Measurements from ENCODE around the gene ARHGAP21.
"Not testable (repeated sequence)": the region's sequence is repeated elsewhere in the genome, so short reads cannot be mapped to it uniquely, and the experiment has no call there.

DNA sequence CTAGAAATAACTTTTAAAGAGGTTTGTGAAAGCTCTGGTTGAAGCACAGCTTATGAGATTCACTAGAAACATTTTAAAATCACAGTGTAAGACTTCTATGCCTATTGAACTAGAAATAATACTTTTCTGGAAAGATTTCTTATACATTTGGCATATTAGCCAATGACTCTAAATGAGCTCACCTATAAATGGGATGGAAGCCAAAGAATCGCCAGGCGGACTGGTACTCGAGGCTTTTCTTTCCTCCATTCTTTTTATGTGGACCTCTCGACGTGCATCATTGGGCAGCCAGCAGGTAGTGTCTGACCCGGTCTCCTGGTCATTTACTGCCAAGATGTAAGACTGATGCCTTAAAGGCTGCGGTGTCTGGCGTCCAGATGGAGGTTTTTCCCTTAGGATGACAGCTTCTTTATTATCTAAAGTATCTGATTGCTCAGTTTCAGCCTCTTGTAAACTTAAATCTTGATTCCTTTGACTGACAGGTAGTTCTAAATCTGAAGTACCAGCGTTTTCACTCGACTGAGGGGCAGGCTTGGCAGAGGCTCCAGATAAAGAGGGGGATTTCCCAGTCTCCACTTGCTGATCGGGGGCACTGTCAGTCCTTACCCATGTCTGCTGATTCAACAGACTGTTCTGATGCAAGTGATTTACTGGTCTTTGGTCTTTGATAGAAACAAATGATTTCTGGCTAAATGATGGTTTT lies 104.2 kb downstream of the ARHGAP21 start:
- TF ChIP-seq, protein P1, sequence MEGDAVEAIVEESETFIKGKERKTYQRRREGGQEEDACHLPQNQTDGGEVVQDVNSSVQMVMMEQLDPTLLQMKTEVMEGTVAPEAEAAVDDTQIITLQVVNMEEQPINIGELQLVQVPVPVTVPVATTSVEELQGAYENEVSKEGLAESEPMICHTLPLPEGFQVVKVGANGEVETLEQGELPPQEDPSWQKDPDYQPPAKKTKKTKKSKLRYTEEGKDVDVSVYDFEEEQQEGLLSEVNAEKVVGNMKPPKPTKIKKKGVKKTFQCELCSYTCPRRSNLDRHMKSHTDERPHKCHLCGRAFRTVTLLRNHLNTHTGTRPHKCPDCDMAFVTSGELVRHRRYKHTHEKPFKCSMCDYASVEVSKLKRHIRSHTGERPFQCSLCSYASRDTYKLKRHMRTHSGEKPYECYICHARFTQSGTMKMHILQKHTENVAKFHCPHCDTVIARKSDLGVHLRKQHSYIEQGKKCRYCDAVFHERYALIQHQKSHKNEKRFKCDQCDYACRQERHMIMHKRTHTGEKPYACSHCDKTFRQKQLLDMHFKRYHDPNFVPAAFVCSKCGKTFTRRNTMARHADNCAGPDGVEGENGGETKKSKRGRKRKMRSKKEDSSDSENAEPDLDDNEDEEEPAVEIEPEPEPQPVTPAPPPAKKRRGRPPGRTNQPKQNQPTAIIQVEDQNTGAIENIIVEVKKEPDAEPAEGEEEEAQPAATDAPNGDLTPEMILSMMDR (conservative IDR thresholded peaks at IDR 0.05 in 1 of 2, IDR thresholded peaks at IDR 0.05 in 1 of 2; ENCODE audit: extremely low read depth in 1 of 2, insufficient read depth in 1 of 2, low read depth in 1 of 2, low read length in 2 of 2) = not testable (repeated sequence)
- TF ChIP-seq EZH2 (IDR thresholded peaks at IDR 0.05; ENCODE audit: borderline replicate concordance, low read length) = not testable (repeated sequence)

All from mammary epithelial cell (primary cell).